GM19035 (cell line): ENCODE data around the gene OR8G5.
"Not testable (repeated sequence)": the region's sequence is repeated elsewhere in the genome, so short reads cannot be mapped to it uniquely, and the experiment has no call there.

Experiments used
- ATAC-seq: cut with Tn5 transposase; IDR thresholded peaks from one replicate; pipeline ENCODE4 v1.9.1; 2021; ENCODE audit not compliant: unreplicated experiment

Gene OR8G5, protein sequence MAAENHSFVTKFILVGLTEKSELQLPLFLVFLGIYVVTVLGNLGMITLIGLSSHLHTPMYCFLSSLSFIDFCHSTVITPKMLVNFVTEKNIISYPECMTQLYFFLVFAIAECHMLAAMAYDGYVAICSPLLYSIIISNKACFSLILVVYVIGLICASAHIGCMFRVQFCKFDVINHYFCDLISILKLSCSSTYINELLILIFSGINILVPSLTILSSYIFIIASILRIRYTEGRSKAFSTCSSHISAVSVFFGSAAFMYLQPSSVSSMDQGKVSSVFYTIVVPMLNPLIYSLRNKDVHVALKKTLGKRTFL

DNA sequence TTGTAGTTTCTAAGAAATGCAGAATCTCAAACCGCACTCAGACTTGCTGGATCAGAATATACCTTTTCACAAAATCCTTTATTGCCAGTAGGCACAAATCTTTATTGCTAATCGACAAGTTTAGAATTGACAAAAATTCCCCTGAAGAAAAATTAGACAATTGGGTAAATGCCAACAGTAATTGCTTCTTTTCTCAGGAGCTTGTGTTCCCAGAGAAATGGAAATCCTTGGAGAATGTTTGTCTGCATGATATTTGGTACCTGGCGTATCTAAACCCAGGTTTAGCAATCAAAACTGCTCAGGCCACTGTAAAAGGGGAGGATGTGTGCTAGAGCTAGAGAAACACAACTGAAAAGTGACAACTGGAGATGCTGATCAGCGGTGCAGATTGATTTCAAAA, at the start of gene OR8G5:
TSS of gene OR8G5 (plus strand) at position 301 of the 400 bp plus-strand sequence. CDS start 8,556 bp downstream, outside the sequence.
- no peak for ATAC-seq

- no peak for ATAC-seq
Measured at GRCh38 chr11:124207102-124207792, 48.9 kb upstream of the OR8G5 start.

GRCh38 chr11:124209824-124210357, 46.3 kb upstream of the OR8G5 start:
- no peak for ATAC-seq

- ATAC-seq: no peak
Measured at GRCh38 chr11:124210421-124210820, 45.8 kb upstream of the OR8G5 start.

DNA sequence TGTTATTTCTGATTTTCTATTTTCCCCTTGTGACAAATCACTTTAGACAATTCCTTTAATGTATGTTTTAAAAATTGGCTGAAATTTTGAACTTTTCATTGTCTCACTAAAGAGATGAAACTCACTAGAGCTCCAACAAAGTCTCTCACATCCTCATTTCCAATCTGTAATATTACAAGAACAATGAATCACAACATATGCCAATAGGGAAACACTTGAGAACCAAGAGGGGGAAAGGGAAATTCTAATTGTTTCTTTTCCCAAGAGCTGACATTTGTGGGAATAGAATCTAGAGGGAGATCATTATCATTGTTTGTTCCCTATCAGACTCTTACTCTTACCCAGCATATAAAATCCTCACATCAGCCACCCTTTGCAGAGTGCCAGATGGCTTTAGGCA, 44.9 kb upstream of the OR8G5 start:
- ATAC-seq: no peak

GRCh38 chr11:124214027-124214426, 42.1 kb upstream of the OR8G5 start:
- ATAC-seq: no peak

- no peak for ATAC-seq
Measured at GRCh38 chr11:124219126-124219525, 37.0 kb upstream of the OR8G5 start.

DNA sequence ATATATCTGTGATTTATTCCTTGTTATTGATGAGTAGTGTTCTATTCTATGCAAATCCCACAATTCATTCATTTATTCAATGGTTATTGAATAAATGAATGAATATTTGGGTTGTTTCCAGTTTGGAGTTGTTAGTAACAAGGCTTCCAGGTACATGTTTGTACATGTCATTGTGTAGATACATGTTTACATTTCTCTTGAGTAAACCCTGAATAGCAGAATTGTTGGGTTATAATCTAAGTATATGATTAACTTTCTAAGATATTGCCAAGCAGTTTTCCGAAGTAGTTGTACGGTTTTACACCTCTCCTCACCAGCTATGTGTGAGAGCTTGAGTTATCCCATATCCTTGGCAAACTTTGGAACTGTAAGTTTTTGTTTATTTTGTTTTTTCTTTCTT, 33.8 kb upstream of the OR8G5 start:
- no peak for ATAC-seq

- ATAC-seq: not testable (repeated sequence)
Measured at GRCh38 chr11:124224618-124225423, 31.4 kb upstream of the OR8G5 start.

DNA sequence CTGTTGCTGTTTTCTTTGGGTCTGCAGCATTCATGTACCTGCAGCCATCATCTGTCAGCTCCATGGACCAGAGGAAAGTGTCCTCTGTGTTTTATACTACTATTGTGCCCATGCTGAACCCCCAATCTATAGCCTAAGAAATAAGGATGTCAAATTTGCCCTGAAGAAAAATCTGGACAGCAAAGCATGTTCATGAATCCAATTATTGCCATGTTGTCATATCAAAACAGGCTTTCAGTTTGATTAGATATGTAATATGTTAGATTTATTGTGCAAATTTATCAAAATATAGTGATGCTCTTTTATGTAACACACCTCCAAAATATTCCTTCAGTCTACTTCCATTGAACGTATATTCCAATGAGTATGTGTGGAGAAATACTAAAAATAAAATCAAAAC, 30.7 kb upstream of the OR8G5 start:
- ATAC-seq: no peak

DNA sequence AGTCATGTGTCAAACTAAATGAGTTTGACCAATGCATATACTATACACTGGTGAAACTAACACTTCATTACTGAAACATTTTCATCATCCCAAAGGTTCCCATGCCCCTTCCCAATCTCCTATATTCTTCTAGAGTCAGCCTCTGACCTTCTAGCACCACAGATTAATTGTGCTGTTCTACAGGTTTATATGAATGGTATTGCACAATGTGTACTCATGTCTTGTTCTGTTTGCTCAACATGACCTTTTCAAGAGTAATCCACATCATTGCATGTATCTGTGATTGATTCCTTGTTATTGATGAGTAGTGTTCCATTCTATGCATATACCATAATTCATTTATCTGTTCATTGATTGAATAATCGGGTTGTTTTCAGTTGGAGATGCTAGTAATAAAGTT, 22.8 kb upstream of the OR8G5 start:
- ATAC-seq: no peak

- no peak for ATAC-seq
Measured at GRCh38 chr11:124238512-124238911, 17.7 kb upstream of the OR8G5 start.

DNA sequence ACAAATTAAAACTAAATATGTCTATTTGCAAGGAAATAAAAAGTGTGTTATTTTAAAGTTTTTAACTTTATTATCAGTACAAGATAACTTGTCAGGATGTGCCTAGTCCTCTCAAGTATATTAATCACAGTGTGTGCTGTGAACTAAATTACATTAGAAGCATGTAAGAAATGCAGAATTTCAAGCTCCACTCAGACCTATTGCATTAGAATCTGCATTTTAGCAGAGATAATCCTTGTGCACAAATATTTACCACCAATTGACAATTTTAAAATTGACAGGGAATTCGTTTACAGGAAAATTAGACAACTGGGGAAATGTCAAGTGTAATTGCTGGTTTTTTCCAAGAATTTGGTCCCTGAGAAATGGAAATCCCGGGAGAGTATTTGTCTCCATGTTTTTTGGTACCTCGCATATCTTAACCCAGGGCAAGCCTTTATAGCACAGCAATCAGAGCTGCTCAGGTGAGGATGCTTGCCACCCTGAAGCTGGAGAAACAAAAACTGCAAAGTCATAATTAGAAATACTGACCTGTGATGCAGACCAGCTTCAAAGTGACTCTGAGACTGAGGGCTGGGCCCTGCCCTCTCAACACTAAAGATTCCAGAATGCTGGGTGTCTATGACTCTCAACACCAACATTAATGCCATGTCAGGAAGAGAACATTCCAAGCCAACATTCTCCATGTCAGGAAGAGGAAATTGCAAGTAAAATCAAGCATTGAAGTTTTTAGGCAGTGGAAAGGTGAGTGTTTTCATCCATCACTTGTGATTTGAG, 15.4 kb upstream of the OR8G5 start, which contains the start of gene OR8G1:
TSS of gene OR8G1 (plus strand) at position 475 of the 777 bp plus-strand sequence. CDS start 8,581 bp downstream, outside the sequence.
- no peak for ATAC-seq

DNA sequence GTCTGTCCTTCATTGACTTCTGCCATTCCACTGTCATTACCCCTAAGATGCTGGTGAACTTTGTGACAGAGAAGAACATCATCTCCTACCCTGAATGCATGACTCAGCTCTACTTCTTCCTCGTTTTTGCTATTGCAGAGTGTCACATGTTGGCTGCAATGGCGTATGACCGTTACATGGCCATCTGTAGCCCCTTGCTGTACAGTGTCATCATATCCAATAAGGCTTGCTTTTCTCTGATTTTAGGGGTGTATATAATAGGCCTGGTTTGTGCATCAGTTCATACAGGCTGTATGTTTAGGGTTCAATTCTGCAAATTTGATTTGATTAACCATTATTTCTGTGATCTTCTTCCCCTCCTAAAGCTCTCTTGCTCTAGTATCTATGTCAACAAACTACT, 6.3 kb upstream of the OR8G5 start:
- ATAC-seq: not testable (repeated sequence)

GRCh38 chr11:124265041-124265440, 8.9 kb downstream of the OR8G5 start:
- ATAC-seq: not testable (repeated sequence)

DNA sequence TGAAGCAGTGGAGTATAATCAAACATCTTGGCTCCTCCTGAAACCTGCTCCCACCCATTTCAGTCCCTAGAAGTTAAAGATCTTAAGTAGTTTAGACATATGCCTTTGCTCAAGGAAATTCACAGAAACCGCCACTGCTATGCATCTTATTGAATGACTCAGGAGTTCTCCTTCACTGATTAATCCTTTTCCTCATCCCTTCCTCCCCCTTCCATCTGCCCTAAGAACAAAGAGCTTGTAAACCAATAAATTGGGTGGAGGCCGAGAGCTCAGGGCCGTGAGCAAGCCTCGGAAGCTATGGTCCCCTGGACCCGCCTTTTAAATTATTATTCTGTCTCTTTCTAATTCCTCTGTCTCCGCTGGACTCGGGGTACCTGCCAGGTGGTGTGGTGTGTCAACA, 14.7 kb downstream of the OR8G5 start:
- ATAC-seq: not testable (repeated sequence)

GRCh38 chr11:124274000-124274399, 17.8 kb downstream of the OR8G5 start:
- ATAC-seq: no peak

- ATAC-seq: no peak
Measured at GRCh38 chr11:124276081-124276480, 19.9 kb downstream of the OR8G5 start.

DNA sequence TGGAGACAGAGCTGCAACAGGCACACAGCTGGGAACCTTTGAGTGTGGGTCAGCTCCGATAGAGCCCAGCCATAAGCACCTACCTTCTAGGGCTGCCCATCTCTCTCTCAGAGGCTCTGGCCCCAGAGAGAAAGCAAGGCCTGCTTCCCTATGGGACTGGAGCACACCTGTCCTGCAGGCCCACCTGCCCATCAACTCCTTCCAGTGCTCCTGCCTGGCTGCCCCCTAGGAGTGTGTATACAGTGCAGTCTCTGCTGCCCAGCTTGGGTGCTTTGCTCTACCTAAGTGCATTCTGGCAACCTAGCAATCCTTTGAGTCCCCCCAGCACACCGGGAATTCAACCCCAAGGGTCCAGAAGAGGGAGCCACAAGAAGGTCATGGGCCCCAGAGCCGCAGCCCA, 21.0 kb downstream of the OR8G5 start:
- no peak for ATAC-seq

DNA sequence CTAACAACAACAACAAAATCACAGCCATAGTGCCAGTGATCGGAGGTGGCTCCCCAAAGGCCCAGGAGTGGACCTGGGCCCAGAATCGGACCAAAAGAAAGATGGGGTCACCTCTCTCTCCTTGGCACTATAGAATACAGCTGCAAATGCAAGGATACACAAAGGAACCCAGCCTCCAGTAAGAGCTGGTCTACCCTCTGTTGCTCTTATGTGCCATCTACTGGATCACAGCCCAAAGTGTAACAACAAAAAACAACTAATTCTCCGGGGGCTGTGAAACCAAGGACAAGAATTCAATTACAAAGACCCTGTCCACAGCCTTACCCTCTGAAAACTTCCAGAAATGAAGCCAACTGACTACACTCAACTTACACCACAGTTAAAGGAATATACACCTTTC, 21.6 kb downstream of the OR8G5 start:
- no peak for ATAC-seq

- no peak for ATAC-seq
Measured at GRCh38 chr11:124278261-124278660, 22.1 kb downstream of the OR8G5 start.
